Measurements from ENCODE around the gene EFHD2. TPM values are rescaled to one million over a fixed set of nuclear protein-coding genes. Genes with fewer than 3 reads are reported as not detected.

The EFHD2 gene
- total and polyA plus RNA-seq, 2 of the 8 experiments (the other 6 are each of a cell fraction or from before 2014, with no cell fraction given): 24.4 to 25.1 TPM

DNA sequence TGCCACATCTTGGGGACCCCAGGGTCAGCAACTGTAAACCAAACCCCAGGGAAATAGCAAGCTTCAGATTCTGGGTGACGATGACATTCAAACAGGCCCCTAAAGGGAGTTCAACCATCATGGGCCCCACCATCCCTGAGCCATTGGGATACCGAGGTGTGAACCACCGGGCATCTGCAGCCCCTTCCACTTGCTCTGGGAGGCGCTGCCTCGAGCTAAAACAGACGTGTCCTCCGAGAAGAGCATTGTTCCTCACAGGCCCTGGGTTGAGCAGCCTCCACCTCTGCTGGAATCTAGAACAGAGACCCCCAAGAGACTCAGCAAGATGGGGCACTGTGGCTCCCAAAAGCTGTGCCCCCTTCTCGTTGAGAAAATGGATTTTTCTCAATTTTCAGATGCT is 19.0 kb upstream of the EFHD2 start:
- no peak overlapping the region for H4K91ac ChIP-seq (replicated peaks; ENCODE audit: insufficient read length, low read length)
- 84% methylated on average over 8 of the region's 8 CpGs; no CpG with 5 or more reads in 1 of the 2 experiments for WGBS, 2 experiments (ENCODE audit: extremely low coverage in 1 of 2, insufficient coverage in 1 of 2, insufficient read length in 1 of 2, insufficient replicate concordance in 2 of 2, low coverage in 1 of 2, low lambda C conversion rate in 2 of 2, missing lambda C conversion rate in 1 of 2)
- H3K18ac ChIP-seq (ENCODE audit: extremely low read depth, low read length): no peak overlapping the region
- no peaks in the 10 kb centered on the region; the same call in 1 of the 2 replicates for H3K23me2 ChIP-seq (ENCODE audit: low read depth, low read length)
- H4K20me1 ChIP-seq (replicated peaks in 1 of 2; ENCODE audit: control insufficient read depth in 1 of 2, insufficient read depth in 2 of 2, low read length in 2 of 2): no peaks in the 10 kb centered on the region
- H3K27me3 ChIP-seq (replicated peaks in 1 of 4; ENCODE audit: control insufficient read depth in 3 of 4, extremely low read depth in 1 of 4, insufficient read depth in 3 of 4, low read length in 3 of 4): peaks cover 2 to 21% (median 13%) of the 10 kb centered on the region in 4 experiments
- CTCF ChIA-PET (ENCODE audit: partially characterized antibody): interaction anchor here (0.6 to 2.5 kb wide), 14 partner anchors 8 to 67 kb away, joined by 3 to 12 read pairs (median 4); no protein-coding TSS in a partner anchor
- H2BK5ac ChIP-seq (ENCODE audit: low read depth, low read length): no peak overlapping the region
- H3K14ac ChIP-seq (ENCODE audit: insufficient read length): no peak overlapping the region
- no peak for FAIRE-seq
- H3K9me3 ChIP-seq (ENCODE audit: insufficient read depth in 2 of 2, low read depth in 1 of 2, low read length in 1 of 2): no peaks in the 10 kb centered on the region
- H3K9ac ChIP-seq (replicated peaks in 1 of 4; ENCODE audit: extremely low read depth in 1 of 4, low read depth in 3 of 4, low read length in 3 of 4): no peak overlapping the region
- no peak overlapping the region for H3K23ac ChIP-seq (ENCODE audit: insufficient read length)
- H3K27ac ChIP-seq (ENCODE audit: low read depth, low read length): no peak overlapping the region
- no peak for DNase-seq (ENCODE audit: low read depth in 1 of 2, low spot score in 2 of 2)
- H2AK5ac ChIP-seq (ENCODE audit: low read depth, low read length): no peak overlapping the region
- H2BK15ac ChIP-seq (ENCODE audit: low read length): no peak overlapping the region
- H2BK12ac ChIP-seq (ENCODE audit: low read depth, low read length): no peak overlapping the region
- H4K5ac ChIP-seq (ENCODE audit: insufficient read length, low read depth, low read length): no peak overlapping the region
- peaks cover 11 to 17% (median 15%) of the 10 kb centered on the region in 4 experiments for H3K4me1 ChIP-seq (replicated peaks in 1 of 4; ENCODE audit: control insufficient read depth in 3 of 4, insufficient read depth in 4 of 4, low read length in 3 of 4)
- H3K79me1 ChIP-seq (ENCODE audit: low read depth, low read length): no peaks in the 10 kb centered on the region
- H3K4ac ChIP-seq (replicated peaks; ENCODE audit: insufficient read length, low read depth, low read length): no peak overlapping the region
- no peak overlapping the region for H3K4me3 ChIP-seq (ENCODE audit: extremely low read depth in 1 of 4, insufficient read depth in 2 of 4, low read depth in 3 of 4, low read length in 4 of 4)
- POLR2A ChIA-PET (ENCODE audit: partially characterized antibody): interaction anchor here (0.8 to 1.1 kb wide), 2 partner anchors 13 to 21 kb away, joined by 3 read pairs; no protein-coding TSS in a partner anchor
- H3K36me3 ChIP-seq (ENCODE audit: control insufficient read depth in 2 of 4, insufficient read depth in 4 of 4, low read length in 3 of 4): no peaks in the 10 kb centered on the region
- no peaks in the 10 kb centered on the region for H3K79me2 ChIP-seq (ENCODE audit: control insufficient read depth in 1 of 2, insufficient read depth in 2 of 2, low read length in 2 of 2)
- no peak overlapping the region for H2AFZ ChIP-seq (ENCODE audit: low read length)
- no peak overlapping the region for H2BK20ac ChIP-seq (ENCODE audit: low read length)
- no peak overlapping the region for H4K8ac ChIP-seq (ENCODE audit: extremely low read depth, insufficient read depth, low read length)
- H2BK120ac ChIP-seq (replicated peaks; ENCODE audit: low read depth, low read length): no peak overlapping the region
- H3K56ac ChIP-seq (replicated peaks; ENCODE audit: insufficient read length, low read depth, low read length): no peak overlapping the region
- H3K4me2 ChIP-seq (ENCODE audit: insufficient read depth in 1 of 2, low read depth in 2 of 2, low read length in 2 of 2): no peak overlapping the region
- TF ChIP-seq, protein P1, sequence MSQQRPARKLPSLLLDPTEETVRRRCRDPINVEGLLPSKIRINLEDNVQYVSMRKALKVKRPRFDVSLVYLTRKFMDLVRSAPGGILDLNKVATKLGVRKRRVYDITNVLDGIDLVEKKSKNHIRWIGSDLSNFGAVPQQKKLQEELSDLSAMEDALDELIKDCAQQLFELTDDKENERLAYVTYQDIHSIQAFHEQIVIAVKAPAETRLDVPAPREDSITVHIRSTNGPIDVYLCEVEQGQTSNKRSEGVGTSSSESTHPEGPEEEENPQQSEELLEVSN (IDR thresholded peaks at IDR 0.05): peak; percentile 23; the same call in 1 of the 2 replicates
- TF ChIP-seq USF2 (IDR thresholded peaks at IDR 0.05; ENCODE audit: low read length): no peak
- no peak for TF ChIP-seq SUZ12 (IDR thresholded peaks at IDR 0.05; ENCODE audit: low read length)
- TF ChIP-seq TCF12 (IDR thresholded peaks at IDR 0.05; ENCODE audit: low read depth, low read length): no peak
- TF ChIP-seq TAF1 (IDR thresholded peaks at IDR 0.05; ENCODE audit: low read depth, low read length): no peak
- no peak for TF ChIP-seq BRCA1 (IDR thresholded peaks at IDR 0.05; ENCODE audit: low read depth, low read length)
- peak; percentile 36 to 67 (median 57) for TF ChIP-seq CTCF (IDR thresholded peaks at IDR 0.05; ENCODE audit: control extremely low read depth in 1 of 3, insufficient read depth in 1 of 3, low read depth in 1 of 3, low read length in 3 of 3)
- TF ChIP-seq CHD1 (IDR thresholded peaks at IDR 0.05; ENCODE audit: low read depth, low read length): no peak
- TF ChIP-seq MAX (IDR thresholded peaks at IDR 0.05): 0 out of 2 replicates have a peak, but pooled peaks have one; percentile 25

All from H1 (cell line).